GM21529 (cell line): Measurements from ENCODE around the gene INVS.
A peak's percentile ranks its signal among the peaks of the same experiment; 100 is the strongest.
"Not testable (repeated sequence)": the region's sequence is repeated elsewhere in the genome, so short reads cannot be mapped to it uniquely, and the experiment has no call there.

Source experiments
- ATAC-seq: cut with Tn5 transposase; IDR thresholded peaks from one replicate; pipeline ENCODE4 v1.9.1; 2021; ENCODE audit not compliant: unreplicated experiment

Gene INVS, protein sequence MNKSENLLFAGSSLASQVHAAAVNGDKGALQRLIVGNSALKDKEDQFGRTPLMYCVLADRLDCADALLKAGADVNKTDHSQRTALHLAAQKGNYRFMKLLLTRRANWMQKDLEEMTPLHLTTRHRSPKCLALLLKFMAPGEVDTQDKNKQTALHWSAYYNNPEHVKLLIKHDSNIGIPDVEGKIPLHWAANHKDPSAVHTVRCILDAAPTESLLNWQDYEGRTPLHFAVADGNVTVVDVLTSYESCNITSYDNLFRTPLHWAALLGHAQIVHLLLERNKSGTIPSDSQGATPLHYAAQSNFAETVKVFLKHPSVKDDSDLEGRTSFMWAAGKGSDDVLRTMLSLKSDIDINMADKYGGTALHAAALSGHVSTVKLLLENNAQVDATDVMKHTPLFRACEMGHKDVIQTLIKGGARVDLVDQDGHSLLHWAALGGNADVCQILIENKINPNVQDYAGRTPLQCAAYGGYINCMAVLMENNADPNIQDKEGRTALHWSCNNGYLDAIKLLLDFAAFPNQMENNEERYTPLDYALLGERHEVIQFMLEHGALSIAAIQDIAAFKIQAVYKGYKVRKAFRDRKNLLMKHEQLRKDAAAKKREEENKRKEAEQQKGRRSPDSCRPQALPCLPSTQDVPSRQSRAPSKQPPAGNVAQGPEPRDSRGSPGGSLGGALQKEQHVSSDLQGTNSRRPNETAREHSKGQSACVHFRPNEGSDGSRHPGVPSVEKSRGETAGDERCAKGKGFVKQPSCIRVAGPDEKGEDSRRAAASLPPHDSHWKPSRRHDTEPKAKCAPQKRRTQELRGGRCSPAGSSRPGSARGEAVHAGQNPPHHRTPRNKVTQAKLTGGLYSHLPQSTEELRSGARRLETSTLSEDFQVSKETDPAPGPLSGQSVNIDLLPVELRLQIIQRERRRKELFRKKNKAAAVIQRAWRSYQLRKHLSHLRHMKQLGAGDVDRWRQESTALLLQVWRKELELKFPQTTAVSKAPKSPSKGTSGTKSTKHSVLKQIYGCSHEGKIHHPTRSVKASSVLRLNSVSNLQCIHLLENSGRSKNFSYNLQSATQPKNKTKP

DNA sequence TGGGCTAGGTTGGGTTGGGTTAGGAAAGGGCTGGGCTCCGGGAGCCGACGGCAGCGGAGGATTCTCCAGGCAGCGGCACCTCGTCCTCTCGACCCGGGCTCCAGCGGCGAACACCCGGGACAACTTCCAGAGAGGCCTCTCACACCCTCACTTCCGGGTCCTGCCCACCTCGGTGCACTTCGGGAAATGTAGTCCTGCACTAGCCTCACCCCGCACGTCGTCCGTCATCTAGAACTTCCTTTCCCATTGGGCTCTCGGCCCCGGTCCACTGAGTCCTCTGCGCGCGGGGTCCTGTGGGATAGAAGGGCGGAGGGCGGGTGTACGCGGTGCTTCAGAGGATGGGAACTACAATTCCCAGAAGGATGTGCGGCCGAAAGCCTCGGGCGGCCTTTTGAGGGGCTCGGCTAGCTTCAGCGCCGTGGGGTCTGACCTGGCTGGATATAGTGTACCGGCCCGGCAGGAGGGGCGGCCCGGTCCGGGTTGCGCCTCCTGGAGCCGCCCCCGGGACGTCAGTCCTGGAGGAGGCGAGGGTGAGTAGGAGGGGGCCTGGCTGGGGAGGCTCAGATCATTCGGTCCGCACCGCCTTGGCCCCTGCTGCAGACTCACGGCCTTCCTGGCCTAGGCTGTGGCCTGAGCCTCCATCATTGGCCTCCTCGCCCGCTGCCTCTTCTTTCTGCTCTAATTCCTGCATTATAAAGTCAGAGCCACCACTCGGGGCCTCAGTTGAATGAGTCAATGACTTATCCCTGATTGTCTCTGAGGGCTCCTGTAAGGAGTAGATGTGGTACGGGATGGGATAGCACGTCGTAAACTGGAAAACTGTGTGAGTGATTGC, at the start of gene INVS, which contains the start of gene ERP44:
INVS (plus strand) TSS at position 357 of the 835 bp plus-strand sequence. CDS start 5,279 bp downstream, outside the sequence.
ERP44 (minus strand) TSS at position 114 of the 835 bp plus-strand sequence. CDS start 160 bp downstream, outside the sequence.
- ATAC-seq: peak; percentile 98

DNA sequence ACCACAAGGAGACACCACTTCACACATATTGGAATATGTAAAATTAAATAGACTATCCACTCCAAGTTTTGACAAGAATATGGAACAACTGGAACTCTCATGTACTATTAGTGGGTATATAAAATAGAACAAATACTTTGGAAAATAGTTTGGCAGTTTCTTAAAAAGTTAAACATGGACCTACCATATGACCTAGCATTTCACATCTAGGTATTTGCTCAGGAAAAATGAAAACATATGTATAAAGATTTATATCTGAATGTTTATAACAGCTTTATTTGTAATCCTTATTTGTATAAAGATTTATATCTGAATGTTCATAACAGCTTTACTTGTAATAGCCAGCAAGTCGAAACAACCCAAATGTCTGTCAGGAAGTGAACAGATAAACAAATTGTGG, 49.5 kb upstream of the INVS start:
- no peak for ATAC-seq

DNA sequence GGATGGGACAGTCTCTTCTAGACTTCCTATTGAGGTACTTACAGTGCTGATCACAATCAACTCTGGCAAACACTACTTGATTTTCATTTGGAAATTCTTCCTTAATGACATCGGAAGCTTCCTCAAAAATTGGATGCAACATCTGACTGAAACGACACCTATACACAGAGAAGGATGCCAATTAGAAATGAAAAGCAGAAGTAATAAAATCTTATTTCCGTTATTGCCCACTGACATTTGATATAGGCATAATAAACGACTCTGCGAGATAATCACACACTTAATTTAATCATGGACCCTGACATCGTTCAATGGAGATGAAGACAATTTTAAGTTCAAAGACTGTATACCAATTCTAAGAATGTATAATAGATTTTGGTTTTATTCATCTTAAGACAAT, 46.7 kb upstream of the INVS start:
- ATAC-seq: no peak

DNA sequence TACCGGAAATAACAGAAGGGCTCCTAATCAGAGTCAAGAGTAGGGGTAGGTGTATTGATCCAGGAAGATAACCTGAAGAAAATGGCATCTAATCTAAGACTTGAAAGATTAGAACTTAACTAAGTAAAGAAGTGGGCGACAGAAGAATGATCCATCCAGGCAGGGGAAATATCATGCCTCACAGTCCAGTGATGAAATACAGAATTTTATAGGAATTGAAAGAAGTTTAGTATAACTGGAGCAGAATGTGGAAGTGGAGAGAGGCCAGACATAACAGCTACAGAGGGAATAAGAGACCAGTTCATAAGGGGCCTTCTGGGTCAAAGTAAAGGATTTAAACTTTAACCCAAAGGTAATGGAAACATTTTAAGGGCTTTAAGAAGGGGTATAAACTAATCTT, 42.5 kb upstream of the INVS start:
- ATAC-seq: no peak

DNA sequence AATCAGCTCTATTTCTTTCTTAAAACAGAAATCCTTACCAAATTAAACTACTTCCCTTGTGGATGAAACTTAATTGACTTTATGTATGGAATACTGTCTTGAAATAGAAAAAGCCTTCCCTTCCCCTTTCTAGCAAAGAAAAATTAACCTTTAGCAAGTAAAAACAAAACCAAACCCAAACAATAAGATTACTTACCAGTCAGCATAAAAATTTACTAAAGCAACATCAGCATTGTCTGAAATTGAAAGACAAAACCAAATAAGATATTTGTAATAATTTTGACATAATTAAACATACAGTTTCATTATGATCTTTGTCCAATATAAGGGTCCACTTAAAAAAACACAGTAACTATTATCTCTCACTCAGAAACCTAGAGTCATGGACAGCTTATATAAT, 41.4 kb upstream of the INVS start:
- no peak for ATAC-seq

DNA sequence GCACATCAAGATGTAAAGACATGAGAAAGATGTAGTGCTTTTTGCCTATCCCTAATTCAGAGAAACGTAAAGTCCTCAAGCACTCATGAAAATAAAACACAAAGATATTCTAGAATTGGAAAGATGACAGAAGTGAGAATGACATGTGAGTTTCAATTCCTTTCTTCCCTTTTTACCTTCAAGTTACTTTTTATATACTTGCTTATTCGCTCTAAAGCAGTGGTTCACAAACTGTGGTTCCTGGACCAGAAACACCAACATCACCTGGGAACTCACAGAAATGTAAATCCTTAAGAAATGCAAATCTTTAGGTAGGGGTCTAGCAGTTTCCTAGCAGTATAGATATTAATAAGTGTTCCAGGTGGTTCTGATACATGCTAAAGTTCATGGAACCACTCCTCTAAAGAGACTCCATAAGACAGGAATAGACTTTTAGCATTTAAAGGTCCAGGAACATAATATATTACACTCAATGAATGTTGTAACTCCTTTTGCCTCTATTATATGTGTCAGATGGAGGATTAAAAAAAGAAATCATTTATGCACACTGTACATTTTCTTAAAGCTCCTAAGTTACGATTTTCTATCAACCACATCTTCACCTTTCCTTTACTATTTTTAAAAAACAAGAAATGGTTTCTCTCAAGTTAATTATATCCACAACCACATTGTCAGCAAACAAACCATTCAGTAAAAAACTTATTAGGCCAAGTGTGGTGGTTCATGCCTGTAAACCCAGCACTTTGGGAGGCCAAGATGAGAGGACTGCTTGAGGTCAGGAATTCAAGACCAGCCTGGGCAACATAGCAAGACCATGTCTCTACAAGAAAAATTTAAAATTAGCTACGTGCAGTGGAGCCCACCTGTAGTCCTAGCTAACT, 40.1 kb upstream of the INVS start:
- peak; percentile 93 for ATAC-seq

DNA sequence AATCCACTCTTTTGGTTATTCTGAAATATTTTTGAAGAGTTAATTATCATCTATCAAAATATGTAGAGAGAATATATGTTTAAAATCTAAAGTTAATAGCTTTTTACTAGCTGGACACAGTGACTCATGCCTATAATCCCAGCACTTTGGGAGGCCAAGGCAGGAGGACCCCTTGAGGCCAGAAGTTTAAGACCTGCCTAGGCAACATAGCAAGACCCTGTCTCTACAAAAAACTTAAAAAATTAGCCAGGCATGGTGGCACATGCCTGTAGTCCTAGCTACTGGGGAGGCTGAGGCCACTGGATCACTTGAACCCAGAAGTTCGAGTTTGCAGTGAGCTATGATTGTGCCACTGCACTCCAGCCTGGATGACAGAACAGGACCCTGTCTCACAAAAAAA, 36.4 kb upstream of the INVS start:
- not testable (repeated sequence) for ATAC-seq

DNA sequence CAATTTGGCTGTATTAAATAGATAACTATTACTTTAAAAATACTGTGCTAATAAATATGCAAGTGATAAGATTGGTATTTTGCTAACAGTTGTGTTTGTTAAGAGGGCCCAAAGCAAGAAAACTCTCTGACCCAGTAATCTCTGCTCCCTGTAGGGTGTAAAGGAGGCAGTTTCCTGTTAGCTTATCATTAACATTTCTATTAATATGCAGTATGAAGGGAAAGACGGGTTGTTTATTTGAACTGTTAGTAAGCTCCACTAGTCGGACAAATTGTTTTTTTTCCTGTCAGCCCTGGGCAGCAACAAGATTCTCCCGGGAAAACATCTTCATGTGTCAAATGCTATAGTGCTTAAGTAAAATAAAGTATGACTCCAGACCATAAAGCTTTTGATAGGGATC, 35.9 kb upstream of the INVS start:
- ATAC-seq: no peak

DNA sequence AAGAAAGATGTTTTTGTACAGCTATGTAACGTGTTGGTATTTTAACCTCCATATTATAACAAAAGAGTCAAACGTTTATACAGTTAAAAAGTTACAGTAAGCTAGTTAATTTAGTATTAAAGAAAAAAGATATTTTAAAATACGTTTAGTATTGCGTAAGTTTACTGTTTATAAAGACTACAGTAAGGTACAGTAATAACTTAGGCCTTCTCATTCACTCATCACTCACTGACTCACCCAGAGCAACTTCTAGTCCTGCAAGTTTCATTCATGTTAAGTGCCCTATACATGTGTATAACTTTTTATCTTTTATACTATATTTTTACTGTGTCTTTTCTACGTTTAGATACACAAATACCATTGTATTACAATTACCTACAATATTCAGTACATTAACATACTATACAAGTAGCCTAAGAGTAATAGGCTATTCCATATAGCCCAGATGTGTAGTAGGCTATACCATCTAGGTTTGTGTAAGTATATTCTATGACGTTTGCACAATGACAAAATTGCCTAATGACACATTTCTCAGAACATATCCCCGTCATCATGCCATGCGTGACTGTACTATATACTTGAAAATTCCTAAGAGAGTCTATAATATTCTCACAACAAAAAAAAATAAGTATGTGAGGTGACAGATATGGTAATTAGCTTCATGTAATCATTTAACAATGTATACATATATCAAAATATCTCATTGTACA, 34.0 kb upstream of the INVS start:
- ATAC-seq: no peak

DNA sequence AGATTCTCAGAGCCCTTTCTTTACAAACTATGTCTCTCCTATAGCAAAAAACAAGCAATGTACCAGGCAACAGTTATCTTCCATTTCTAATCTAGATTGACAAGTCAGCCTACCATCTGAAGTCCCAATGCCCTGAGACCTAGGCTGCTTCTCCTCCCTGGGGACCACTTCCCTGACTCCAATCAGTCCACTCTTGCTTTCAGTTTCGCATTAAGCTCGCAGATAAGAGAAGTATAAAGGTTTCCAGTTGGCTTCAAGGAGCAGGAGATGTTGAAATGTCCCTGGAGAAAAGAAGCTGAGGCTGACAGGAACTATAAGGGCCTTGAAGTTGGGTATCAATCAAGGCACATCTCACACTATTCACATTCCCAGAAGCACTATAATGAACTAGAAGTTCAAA, 32.5 kb upstream of the INVS start:
- ATAC-seq: peak; percentile 75

DNA sequence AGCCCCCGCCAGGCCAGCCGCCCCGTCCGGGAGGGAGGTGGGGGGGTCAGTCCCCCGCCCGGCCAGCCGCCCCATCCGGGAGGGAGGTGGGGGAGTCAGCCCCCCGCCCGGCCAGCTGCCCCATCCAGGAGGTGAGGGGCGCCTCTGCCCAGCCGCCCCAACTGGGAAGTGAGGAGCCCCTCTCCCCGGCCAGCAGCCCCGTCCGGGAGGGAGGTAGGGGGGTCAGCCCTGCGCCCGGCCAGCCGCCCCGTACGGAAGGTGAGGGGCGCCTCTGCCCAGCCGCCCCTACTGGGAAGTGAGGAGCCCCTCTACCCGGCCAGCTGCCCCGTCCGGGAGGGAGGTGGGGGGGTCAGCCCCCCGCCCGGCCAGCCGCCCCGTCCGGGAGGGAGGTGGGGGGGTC, 31.1 kb upstream of the INVS start:
- not testable (repeated sequence) for ATAC-seq

DNA sequence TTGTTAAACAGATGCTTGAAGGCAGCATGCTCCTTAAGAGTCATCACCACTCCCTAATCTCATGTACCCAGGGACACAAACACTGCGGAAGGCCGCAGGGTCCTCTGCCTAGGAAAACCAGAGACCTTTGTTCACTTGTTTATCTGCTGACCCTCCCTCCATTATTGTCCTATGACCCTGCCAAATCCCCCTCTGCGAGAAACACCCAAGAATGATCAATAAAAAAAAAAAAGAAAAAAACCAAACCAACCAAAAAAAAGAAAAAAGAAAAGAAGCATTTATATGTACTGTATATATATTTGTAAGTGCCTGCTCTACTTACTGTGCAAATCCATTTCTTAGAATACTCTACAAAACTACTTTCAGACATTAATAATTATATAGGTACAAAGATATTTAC, 30.0 kb upstream of the INVS start:
- ATAC-seq: not testable (repeated sequence)

DNA sequence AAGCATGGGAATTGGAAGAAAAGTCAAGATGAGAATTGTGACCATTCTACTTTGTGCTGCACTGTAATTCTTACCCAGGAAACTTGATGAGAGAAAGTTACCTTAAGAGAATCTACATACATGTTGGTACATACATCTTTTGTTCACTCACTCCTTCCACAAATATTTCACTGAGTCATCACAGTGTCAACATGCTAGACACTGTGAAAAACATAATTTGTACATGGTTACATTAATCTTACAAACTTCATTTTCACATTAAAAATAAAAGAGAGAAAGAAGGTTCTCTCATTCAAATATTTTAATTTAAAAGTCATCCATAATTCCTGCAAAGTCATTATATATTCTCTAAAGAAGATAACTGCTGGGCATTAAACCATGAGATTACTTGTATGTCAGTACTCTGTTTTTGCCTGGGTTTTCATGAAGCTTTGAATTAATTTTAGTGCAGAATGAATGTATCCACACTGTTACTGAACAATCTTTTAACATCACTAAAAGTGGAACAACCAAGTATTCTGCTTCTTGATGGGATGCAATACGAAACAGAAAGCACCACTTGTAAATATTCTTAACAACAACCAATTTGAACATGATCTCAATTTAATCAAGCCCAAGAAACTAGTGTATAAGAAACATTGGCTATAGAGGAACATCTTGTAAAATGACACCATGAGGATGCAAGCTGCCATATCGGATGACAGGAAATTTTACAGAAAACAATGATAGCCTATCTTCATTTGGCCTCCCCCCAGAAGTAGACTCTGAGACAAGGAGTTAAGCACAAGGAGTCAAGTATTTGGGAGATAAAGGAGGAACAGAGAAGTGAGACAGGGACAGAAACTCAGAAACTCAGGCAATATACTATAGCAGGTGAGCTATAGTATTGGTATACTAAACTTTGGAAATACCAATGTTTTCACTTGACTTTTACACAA, 28.7 kb upstream of the INVS start:
- no peak for ATAC-seq

DNA sequence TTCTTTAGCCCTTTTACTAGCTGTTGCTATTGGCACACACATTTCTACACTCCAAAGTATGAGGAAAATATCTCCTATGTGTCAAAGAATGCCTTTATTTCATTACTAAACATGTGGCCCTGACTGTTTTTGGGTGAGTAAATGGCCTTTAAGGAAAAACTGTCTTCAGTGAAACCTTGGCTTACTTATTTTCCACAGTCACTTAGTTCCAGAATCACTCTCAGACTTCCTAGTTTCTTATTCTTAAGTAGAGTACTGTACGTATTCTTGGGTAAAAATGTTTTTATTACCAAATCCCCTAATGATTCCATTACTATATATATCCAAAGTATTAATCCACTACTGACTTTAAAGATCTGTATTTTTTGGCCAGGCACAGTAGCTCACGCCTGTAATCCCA, 27.8 kb upstream of the INVS start:
- ATAC-seq: no peak

DNA sequence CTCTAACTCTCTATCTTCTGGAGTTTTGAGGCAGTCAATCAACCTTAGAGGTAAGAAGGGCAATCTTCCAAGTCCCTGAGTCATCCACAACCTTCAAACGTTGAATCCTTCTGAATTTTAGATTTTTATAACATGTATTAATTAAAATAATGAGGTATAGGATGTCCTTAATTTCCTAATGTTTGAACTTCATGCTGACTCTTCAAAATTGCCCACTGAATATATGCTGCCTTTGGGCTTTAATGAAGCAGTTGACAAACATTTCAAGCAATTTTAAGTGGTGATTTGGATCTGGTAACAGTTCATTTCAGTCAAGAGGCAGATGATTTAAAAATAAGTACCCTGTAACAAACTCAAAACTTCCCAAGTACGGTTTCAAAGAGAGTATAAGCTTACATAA, 26.2 kb upstream of the INVS start:
- ATAC-seq: no peak

DNA sequence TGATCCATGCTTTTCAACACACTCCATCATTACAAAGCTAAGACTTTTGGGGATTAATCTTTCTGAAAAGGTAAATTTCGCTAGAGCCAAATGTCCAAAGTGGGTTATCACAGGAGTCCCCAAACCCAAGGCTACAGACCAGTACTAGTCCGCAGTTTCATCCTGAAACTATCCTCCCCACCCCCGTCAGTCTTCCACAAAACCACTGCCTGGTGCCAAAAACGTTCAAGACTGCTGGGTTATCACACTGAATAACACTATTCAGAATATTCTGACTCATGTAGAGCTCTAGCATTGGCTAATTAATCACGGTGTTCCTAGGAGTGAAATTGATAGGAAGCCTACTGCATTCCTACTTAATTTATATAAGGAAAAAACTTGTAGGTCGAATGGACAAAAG, 24.9 kb upstream of the INVS start:
- ATAC-seq: no peak

DNA sequence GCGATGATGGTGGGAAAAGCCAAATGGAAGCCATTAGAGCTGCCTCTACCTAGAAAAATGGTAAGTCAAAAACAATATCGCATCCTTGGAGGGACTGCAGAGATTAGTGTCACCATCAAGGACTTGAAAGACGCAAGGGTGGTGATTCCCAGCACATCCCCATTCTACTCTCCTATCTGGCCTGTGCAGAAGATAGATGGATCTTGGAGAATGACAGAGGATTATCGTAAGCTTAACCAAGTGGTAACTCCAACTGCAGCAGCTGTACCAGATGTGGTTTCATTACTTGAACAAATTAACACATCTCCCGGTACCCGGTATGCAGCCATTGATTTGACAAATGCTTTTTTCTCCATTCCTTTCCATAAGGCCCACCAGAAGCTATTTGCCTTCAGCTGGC, 24.1 kb upstream of the INVS start:
- no peak for ATAC-seq

DNA sequence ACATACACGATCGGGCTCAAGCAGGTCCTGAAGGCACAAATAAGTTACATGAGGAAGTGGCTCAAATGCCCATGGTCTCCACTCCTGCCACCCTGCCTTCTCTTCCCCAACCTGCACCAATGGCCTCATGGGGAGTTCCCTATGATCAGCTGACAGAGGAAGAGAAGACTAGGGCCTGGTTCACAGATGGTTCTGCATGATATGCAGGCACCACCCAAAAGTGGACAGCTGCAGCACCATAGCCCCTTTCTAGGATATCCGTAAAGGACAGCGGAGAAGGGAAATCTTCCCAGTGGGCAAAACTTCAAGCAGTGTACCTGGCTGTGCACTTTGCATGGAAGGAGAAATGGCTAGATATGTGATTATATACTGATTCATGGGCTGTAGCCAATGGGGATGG, 22.8 kb upstream of the INVS start:
- ATAC-seq: not testable (repeated sequence)
